K562 (cell line): Measurements from ENCODE around the gene ENKD1. TPM values are rescaled to one million over a fixed set of nuclear protein-coding genes. Genes with fewer than 3 reads are reported as not detected.

Experiments
- ATAC-seq: fragments of 200-7000 bp; cut with Tn5 transposase; 3 replicates; pipeline ENCODE4 v1.9.1; 2020; ENCODE audit warnings: moderate library complexity
- BruUV-seq: library from RNA; stranded (reverse); fragments of 400-500 nt; replicated peaks from 2 replicates; lab custom pipeline; 2021; lab: Mats Ljungman, UMichigan
- CTCF ChIA-PET: fragments of 300-600 bp; formaldehyde crosslinking; extraction: SDS; loops from one replicate; lab custom pipeline; 2021; ENCODE audit warnings: low intra/inter-chr PET ratio; lab: Yijun Ruan, JAX
- POLR2A ChIA-PET: fragments of 300-600, 350-650 bp; sonication (Branson Sonifier 250); formaldehyde crosslinking; extraction: SDS; loops from one replicate; lab custom pipeline; 2021; ENCODE audit warnings: antibody characterized with exemption, inconsistent platforms; lab: Yijun Ruan, JAX
- DNase-seq, 4 experiments: peaks; one replicate each; pipeline versions ENCODE4 v3.0.0 to v3.0.0-alpha.2; 2011 to 2018; ENCODE audit warnings: low spot score in 3 of 4, mixed read lengths in 3 of 4; ENCODE audit errors: extremely low read depth in 1 of 4
- FAIRE-seq: peaks from 2 replicates; lab custom pipeline; 2011; peaks lifted over from hg19 to GRCh38; lab: Jason Lieb, UNC
- H2AFZ ChIP-seq: 2 replicates; pipeline ENCODE4 v1.6.0; 2011; ENCODE audit warnings: low read depth, low read length, control low read depth, inconsistent platforms
- H3K27ac ChIP-seq: fragments of 200-600 bp; 3 replicates; pipeline ENCODE4 v1.8.0; 2011; ENCODE audit warnings: low read depth, mild to moderate bottlenecking, control low read depth, inconsistent platforms, low read length, moderate library complexity, mixed read lengths; ENCODE audit errors: extremely low read depth
- H3K27me3 ChIP-seq, 2 experiments: fragments of 300-600 bp in 1 of 2; 2 replicates in 1 of 2; 3 replicates in 1 of 2; pipeline versions ENCODE4 v1.6.0 to v1.8.0; 2011; ENCODE audit warnings: inconsistent platforms in 2 of 2, low read length in 2 of 2, mild to moderate bottlenecking in 1 of 2, mixed read lengths in 1 of 2, moderate library complexity in 1 of 2; ENCODE audit not compliant: control insufficient read depth in 2 of 2, insufficient read depth in 2 of 2
- H3K36me3 ChIP-seq: fragments of 300-600 bp; 3 replicates; pipeline ENCODE4 v1.8.0; 2011; ENCODE audit warnings: mild to moderate bottlenecking, low read length, inconsistent platforms; ENCODE audit not compliant: control insufficient read depth, insufficient read depth
- H3K4me1 ChIP-seq, 2 experiments: fragments of 200-600 bp in 1 of 2; replicated peaks in 1 of 2; 2 replicates in 1 of 2; 3 replicates in 1 of 2; pipeline versions ENCODE4 v1.5.1 to v1.8.0; 2011; ENCODE audit warnings: inconsistent platforms in 2 of 2, low read length in 2 of 2, mild to moderate bottlenecking in 1 of 2, mixed read lengths in 1 of 2, moderate library complexity in 1 of 2; ENCODE audit not compliant: control insufficient read depth in 2 of 2, insufficient read depth in 2 of 2
- H3K4me2 ChIP-seq: 2 replicates; pipeline ENCODE4 v1.6.1; 2011; ENCODE audit warnings: low read length, control low read depth, inconsistent platforms, mixed read lengths; ENCODE audit not compliant: insufficient read depth
- H3K4me3 ChIP-seq: fragments of 200-600 bp; sonication (generic), shearing (Covaris generic); 2 replicates; pipeline ENCODE4 v1.5.1; 2016; ENCODE audit warnings: control low read depth, inconsistent platforms
- H3K79me2 ChIP-seq: fragments of 200-600 bp; 3 replicates; pipeline ENCODE4 v1.8.0; 2011; ENCODE audit warnings: low read length, inconsistent platforms; ENCODE audit not compliant: control insufficient read depth, insufficient read depth
- H3K9ac ChIP-seq, 2 experiments: 2 replicates each; pipeline versions ENCODE4 v1.6.0 to v1.6.1; 2011; ENCODE audit warnings: low read depth in 2 of 2, low read length in 2 of 2, control low read depth in 1 of 2, inconsistent platforms in 1 of 2, mild to moderate bottlenecking in 1 of 2, mixed read lengths in 1 of 2; ENCODE audit not compliant: insufficient read depth in 1 of 2
- H3K9me1 ChIP-seq: one replicate; pipeline ENCODE4 v1.6.0; 2011; ENCODE audit warnings: inconsistent platforms, mild to moderate bottlenecking, low read length, moderate library complexity; ENCODE audit not compliant: control insufficient read depth, insufficient read depth
- H3K9me3 ChIP-seq: replicated peaks from 2 replicates; pipeline ENCODE4 v1.5.1; 2011; ENCODE audit warnings: low read depth, low read length, inconsistent platforms; ENCODE audit not compliant: control insufficient read depth, insufficient read depth
- H4K20me1 ChIP-seq: replicated peaks from 2 replicates; pipeline ENCODE4 v1.6.1; 2011; ENCODE audit warnings: low read length, inconsistent platforms, mixed read lengths; ENCODE audit not compliant: control insufficient read depth, insufficient read depth
- DEAF1 ChIP-seq: fragments of 450-650 bp; formaldehyde crosslinking; IDR thresholded peaks from 2 replicates; pipeline ENCODE4 v1.4.0; 2020; ENCODE audit warnings: mild to moderate bottlenecking, moderate library complexity
- FOXA1 ChIP-seq: fragments of 450-650 bp; IDR thresholded peaks from 2 replicates; pipeline ENCODE4 v1.6.1; 2016; ENCODE audit warnings: mild to moderate bottlenecking, borderline replicate concordance
- IRF1 ChIP-seq: sonication (generic); formaldehyde crosslinking; IDR thresholded peaks from 2 replicates; pipeline ENCODE4 v1.8.0; 2022; ENCODE audit warnings: missing genetic modification reagents, mild to moderate bottlenecking, borderline replicate concordance
- NR1H2 ChIP-seq: sonication (generic); formaldehyde crosslinking; IDR thresholded peaks from 2 replicates; pipeline ENCODE4 v1.4.0; 2020; ENCODE audit warnings: mild to moderate bottlenecking, missing genetic modification reagents
- RBM17 ChIP-seq: fragments of 200-400 bp; formaldehyde crosslinking; IDR thresholded peaks from 2 replicates; pipeline ENCODE4 v1.6.1; 2017; ENCODE audit warnings: low read depth, mild to moderate bottlenecking, low read length, borderline replicate concordance
- RBM25 ChIP-seq: fragments of 200-400 bp; formaldehyde crosslinking; IDR thresholded peaks from 2 replicates; pipeline ENCODE4 v1.6.1; 2018; ENCODE audit warnings: low read length, low read depth, moderate library complexity; ENCODE audit not compliant: severe bottlenecking
- SIX5 ChIP-seq, 2 experiments: IDR thresholded peaks; 2 replicates each; pipeline ENCODE4 v1.6.1; 2011; ENCODE audit warnings: low read length in 2 of 2, borderline replicate concordance in 1 of 2, low read depth in 1 of 2, mild to moderate bottlenecking in 1 of 2, moderate library complexity in 1 of 2; ENCODE audit not compliant: insufficient read depth in 1 of 2
- YY1 ChIP-seq, 3 experiments: IDR thresholded peaks; 2 replicates each; pipeline ENCODE4 v1.6.1; 2011; ENCODE audit warnings: low read length in 2 of 3, mild to moderate bottlenecking in 2 of 3, moderate library complexity in 2 of 3, borderline replicate concordance in 1 of 3, control low read depth in 1 of 3, low read depth in 1 of 3; ENCODE audit not compliant: insufficient read depth in 3 of 3, insufficient replicate concordance in 2 of 3, control insufficient read depth in 1 of 3, insufficient read length in 1 of 3; ENCODE audit errors: extremely low read depth in 1 of 3
- ZNF395 ChIP-seq: fragments of 200-800 bp; sonication (Bioruptor generic); IDR thresholded peaks from 2 replicates; pipeline ENCODE4 v1.6.1; 2017; ENCODE audit warnings: missing genetic modification characterization, missing compliant biosample characterization
- ZSCAN29 ChIP-seq: fragments of 450-650 bp; IDR thresholded peaks from 2 replicates; pipeline ENCODE4 v1.6.1; 2017
- WGBS: fragments of 100-300 bp; shearing (Covaris generic); methylation state at CpG from one replicate; pipeline ENCODE4 v1.1.6; 2016; ENCODE audit warnings: low coverage, mixed read lengths; ENCODE audit not compliant: insufficient coverage; ENCODE audit errors: missing lambda C conversion rate; 5-methylcytosine and 5-hydroxymethylcytosine counted together
- in situ Hi-C: fragments of 300-500 bp; cut with MboI; formaldehyde crosslinking; loops from 4 replicates; pipeline ENCODE4 v1.15.0; 2018; ENCODE audit warnings: inconsistent platforms, mixed read lengths
- intact Hi-C: fragments of 100-400 bp; cut with micrococcal nuclease; formaldehyde crosslinking; loops from 2 replicates; pipeline ENCODE4 v1.14.2; 2022
- polyA plus RNA-seq, 8 experiments: library from polyadenylated mRNA; depleted of rRNA in 4 of 8; stranded (reverse) in 5 of 8; unstranded in 3 of 8; fragments of >200 nt; fragmentation: Nextera tagmentation in 2 of 8; fragmentation: Illumina TruSeq in 1 of 8; extraction: Ambion mirVana in 2 of 8; extraction: Trizol in 1 of 8; gene quantifications; 2 replicates each; pipeline versions ENCODE4 v1.2.1 to v1.2.3, GENCODE V29; 2011 to 2014; ENCODE audit warnings: inconsistent platforms in 1 of 8, missing spikeins in 1 of 8
- total RNA-seq, 7 experiments: library from RNA; depleted of rRNA in 6 of 7; stranded (reverse); fragments of >200 nt in 6 of 7; fragmentation: Illumina TruSeq in 2 of 7; extraction: Trizol in 2 of 7; gene quantifications; 2 replicates each; pipeline versions ENCODE4 v1.2.1 to v1.2.3, GENCODE V29; 2011 to 2021; ENCODE audit warnings: low replicate concordance in 1 of 7

The ENKD1 gene
- total and polyA plus RNA-seq, 9 of the 15 experiments (the other 6 are each of a cell fraction or from before 2014, with no cell fraction given), result 1.1 to 26.9 (median 8.3) TPM

GRCh38 chr16:67650023-67650422, 16.5 kb downstream of the ENKD1 start:
- POLR2A ChIA-PET, result interaction anchor here (0.8 kb wide), 1 partner anchor 9 kb away, joined by 3 read pairs; no protein-coding TSS in a partner anchor

More at GRCh38 chr16:67650023-67650422, 16.5 kb downstream of the ENKD1 start:
- Histone ChIP-seq H3K79me2 (no peaks in the 10 kb centered on the region), H3K9me1 (no peaks in the 10 kb centered on the region), H3K4me1 (peaks cover 0 to 72% of the 10 kb centered on the region in 2 experiments; a peak in 4 of 5 replicates), H3K36me3 (no peaks in the 10 kb centered on the region), H3K27ac (no peak overlapping the region), H3K4me2 (no peak overlapping the region), H2AFZ (no peak overlapping the region), H3K9ac (no peak overlapping the region; a peak in 1 of 4 replicates), H4K20me1 (peaks cover 13% of the 10 kb centered on the region; the same call in 1 of the 2 replicates), H3K4me3 (no peak overlapping the region), H3K9me3 (no peaks in the 10 kb centered on the region), H3K27me3 (peaks cover 8 to 69% of the 10 kb centered on the region in 2 experiments; a peak in 4 of 5 replicates)
- 30% methylated on average over 6 of the region's 8 CpGs for WGBS
- in situ Hi-C loops, result no loop called here
- CTCF ChIA-PET, result no interaction called here
- no peak for DNase-seq
- no peak for FAIRE-seq
- BruUV-seq, result no TSS peak
- ATAC-seq, result no peak
- no peak for TF ChIP-seq RBM25
- no peak for TF ChIP-seq NR1H2 (CRISPR knock-in tag)
- no peak for TF ChIP-seq RBM17
- TF ChIP-seq IRF1 (CRISPR knock-in tag), result no peak
- no peak for TF ChIP-seq SIX5 (IDR thresholded peaks at IDR 0.05; ENCODE audit: borderline replicate concordance in 1 of 2, insufficient read depth in 1 of 2, low read depth in 1 of 2, low read length in 2 of 2)
- no peak for TF ChIP-seq ZNF395
- no peak for TF ChIP-seq DEAF1 (CRISPR knock-in tag)
- no peak for TF ChIP-seq FOXA1
- no peak for TF ChIP-seq ZSCAN29
- no peak for TF ChIP-seq YY1 (IDR thresholded peaks at IDR 0.05; ENCODE audit: borderline replicate concordance in 1 of 3, control insufficient read depth in 1 of 3, extremely low read depth in 1 of 3, insufficient read depth in 3 of 3, insufficient read length in 1 of 3, insufficient replicate concordance in 2 of 3, low read depth in 1 of 3, low read length in 2 of 3)
- intact Hi-C loops, result no loop called here
